Effector memory CD4-positive, alpha-beta T cell (primary cell): ENCODE data around the gene DDX41.

Source experiments
- DNase-seq, 3 donors: peaks; one replicate each; pipeline ENCODE4 v3.0.0-alpha.2; 2020
- H3K27ac ChIP-seq: 2 replicates; pipeline ENCODE4 v1.7.0; 2013; ENCODE audit warnings: mild to moderate bottlenecking, low read length, moderate library complexity; ENCODE audit not compliant: insufficient read depth, poor library complexity, severe bottlenecking
- H3K27me3 ChIP-seq: replicated peaks from 2 replicates; pipeline ENCODE4 v1.7.0; 2013; ENCODE audit warnings: mild to moderate bottlenecking, low read length; ENCODE audit not compliant: insufficient read depth, control insufficient read depth, poor library complexity, severe bottlenecking
- H3K36me3 ChIP-seq: 2 replicates; pipeline ENCODE4 v1.7.0; 2013; ENCODE audit warnings: mild to moderate bottlenecking, low read length, moderate library complexity; ENCODE audit not compliant: control insufficient read depth, insufficient read depth
- H3K4me1 ChIP-seq: 2 replicates; pipeline ENCODE4 v1.7.0; 2013; ENCODE audit warnings: low read length, mild to moderate bottlenecking; ENCODE audit not compliant: control insufficient read depth, insufficient read depth, poor library complexity, severe bottlenecking
- H3K4me3 ChIP-seq: 2 replicates; pipeline ENCODE4 v1.7.0; 2013; ENCODE audit warnings: low read length, low read depth, mild to moderate bottlenecking; ENCODE audit not compliant: insufficient read depth, poor library complexity, severe bottlenecking
- H3K9me3 ChIP-seq: 2 replicates; pipeline ENCODE4 v1.7.0; 2013; ENCODE audit warnings: mild to moderate bottlenecking, low read length, moderate library complexity; ENCODE audit not compliant: control insufficient read depth

The DDX41 gene

GRCh38 chr5:177484902-177485549, 31.7 kb downstream of the DDX41 start:
- no peak for DNase-seq
- Histone ChIP-seq H3K4me1 (no peaks in the 10 kb centered on the region), H3K9me3 (no peaks in the 10 kb centered on the region), H3K27ac (no peak overlapping the region), H3K36me3 (no peaks in the 10 kb centered on the region), H3K27me3 (no peaks in the 10 kb centered on the region), H3K4me3 (no peak overlapping the region)

- Histone ChIP-seq H3K36me3 (no peaks in the 10 kb centered on the region), H3K27me3 (no peaks in the 10 kb centered on the region), H3K9me3 (no peaks in the 10 kb centered on the region), H3K4me1 (no peaks in the 10 kb centered on the region), H3K27ac (no peak overlapping the region), H3K4me3 (no peak overlapping the region)
- DNase-seq: no peak
Measured at GRCh38 chr5:177483994-177484901, 32.5 kb downstream of the DDX41 start.

- no peaks in the 10 kb centered on the region for H3K36me3 ChIP-seq
- H3K27ac ChIP-seq: no peak overlapping the region
- no peak overlapping the region for H3K4me3 ChIP-seq
- DNase-seq: no peak
- no peaks in the 10 kb centered on the region for H3K9me3 ChIP-seq
- no peaks in the 10 kb centered on the region for H3K4me1 ChIP-seq
- no peaks in the 10 kb centered on the region for H3K27me3 ChIP-seq
Measured at GRCh38 chr5:177483042-177483441, 33.7 kb downstream of the DDX41 start.

- DNase-seq: no peak
- H3K27me3 ChIP-seq: no peaks in the 10 kb centered on the region
- H3K4me1 ChIP-seq: no peaks in the 10 kb centered on the region
- H3K4me3 ChIP-seq: no peak overlapping the region
- no peaks in the 10 kb centered on the region for H3K36me3 ChIP-seq
- no peak overlapping the region for H3K27ac ChIP-seq
- H3K9me3 ChIP-seq: no peaks in the 10 kb centered on the region
Measured at GRCh38 chr5:177482359-177482795, 34.4 kb downstream of the DDX41 start.

- no peaks in the 10 kb centered on the region for H3K36me3 ChIP-seq
- DNase-seq: no peak
- H3K9me3 ChIP-seq: no peaks in the 10 kb centered on the region
- no peak overlapping the region for H3K27ac ChIP-seq
- no peaks in the 10 kb centered on the region for H3K4me1 ChIP-seq
- H3K27me3 ChIP-seq: no peaks in the 10 kb centered on the region
- H3K4me3 ChIP-seq: no peak overlapping the region
Measured at GRCh38 chr5:177479774-177480173, 37.0 kb downstream of the DDX41 start.

- Histone ChIP-seq H3K36me3 (no peaks in the 10 kb centered on the region), H3K4me1 (no peaks in the 10 kb centered on the region), H3K27me3 (no peaks in the 10 kb centered on the region), H3K9me3 (no peaks in the 10 kb centered on the region), H3K4me3 (no peak overlapping the region), H3K27ac (no peak overlapping the region)
- DNase-seq: no peak
Measured at GRCh38 chr5:177478711-177479646, 37.8 kb downstream of the DDX41 start.

- Histone ChIP-seq H3K36me3 (no peaks in the 10 kb centered on the region), H3K27me3 (no peaks in the 10 kb centered on the region), H3K9me3 (no peaks in the 10 kb centered on the region), H3K4me3 (no peak overlapping the region), H3K4me1 (no peaks in the 10 kb centered on the region), H3K27ac (no peak overlapping the region)
- no peak for DNase-seq
Measured at GRCh38 chr5:177477701-177478477, 38.9 kb downstream of the DDX41 start.

- DNase-seq: no peak
Measured at GRCh38 chr5:177476531-177477233, 40.1 kb downstream of the DDX41 start.

More at GRCh38 chr5:177476531-177477233, 40.1 kb downstream of the DDX41 start:
- Histone ChIP-seq H3K27me3 (no peaks in the 10 kb centered on the region), H3K27ac (no peak overlapping the region), H3K9me3 (no peaks in the 10 kb centered on the region), H3K4me3 (no peak overlapping the region), H3K36me3 (no peaks in the 10 kb centered on the region), H3K4me1 (peaks cover 10% of the 10 kb centered on the region)
